T-helper 2 cell treated with Interferon-gamma antibody and Interleukin-4, amounts not matched to agents 5 μg/mL and 100 μg/mL, for 36 hours (primary cell): ENCODE data around the gene MYH6.

Experiments
- DNase-seq: peaks from one replicate; pipeline ENCODE4 v3.0.0; 2021; ENCODE audit warnings: low spot score
- H3K27ac Mint-ChIP-seq: one replicate; pipeline ENCODE4 v1.8.0; 2021; ENCODE audit warnings: mild to moderate bottlenecking, mixed read lengths
- H3K27me3 Mint-ChIP-seq: one replicate; pipeline ENCODE4 v1.8.0; 2021; ENCODE audit warnings: low read depth, mixed read lengths
- H3K36me3 Mint-ChIP-seq: one replicate; pipeline ENCODE4 v1.8.0; 2021; ENCODE audit warnings: low read depth, mixed read lengths
- H3K4me1 Mint-ChIP-seq: one replicate; pipeline ENCODE4 v1.8.0; 2021; ENCODE audit warnings: low read depth, mixed read lengths
- H3K4me3 Mint-ChIP-seq: one replicate; pipeline ENCODE4 v1.8.0; 2022; ENCODE audit warnings: mild to moderate bottlenecking, moderate library complexity, mixed read lengths
- H3K9me3 Mint-ChIP-seq: one replicate; pipeline ENCODE4 v1.8.0; 2021; ENCODE audit warnings: mixed read lengths

The MYH6 gene

GRCh38 chr14:23362200-23362599 lies 45.9 kb downstream of the MYH6 start:
- no peaks in the 10 kb centered on the region for H3K4me1 Mint-ChIP-seq
- no peak for DNase-seq
- H3K27ac Mint-ChIP-seq, result no peak overlapping the region
- peaks cover 28% of the 10 kb centered on the region for H3K27me3 Mint-ChIP-seq
- no peak overlapping the region for H3K4me3 Mint-ChIP-seq
- no peaks in the 10 kb centered on the region for H3K36me3 Mint-ChIP-seq
- H3K9me3 Mint-ChIP-seq, result no peaks in the 10 kb centered on the region

- Mint-ChIP-seq H3K4me3 (no peak overlapping the region), H3K9me3 (no peaks in the 10 kb centered on the region)
Observed at GRCh38 chr14:23361763-23362162, 46.3 kb downstream of the MYH6 start.

GRCh38 chr14:23361320-23361719 lies 46.8 kb downstream of the MYH6 start:
- Mint-ChIP-seq H3K9me3 (no peaks in the 10 kb centered on the region), H3K4me1 (no peaks in the 10 kb centered on the region), H3K4me3 (no peak overlapping the region), H3K27me3 (peaks cover 20% of the 10 kb centered on the region), H3K36me3 (no peaks in the 10 kb centered on the region), H3K27ac (no peak overlapping the region)
- no peak for DNase-seq

More at GRCh38 chr14:23361763-23362162, 46.3 kb downstream of the MYH6 start:
- Mint-ChIP-seq H3K4me1 (no peaks in the 10 kb centered on the region), H3K27ac (no peak overlapping the region), H3K36me3 (no peaks in the 10 kb centered on the region), H3K27me3 (peaks cover 24% of the 10 kb centered on the region)
- DNase-seq, result no peak

GRCh38 chr14:23360496-23360895 lies 47.6 kb downstream of the MYH6 start:
- Mint-ChIP-seq H3K4me3 (no peak overlapping the region), H3K27me3 (peaks cover 20% of the 10 kb centered on the region), H3K4me1 (no peaks in the 10 kb centered on the region), H3K27ac (no peak overlapping the region), H3K36me3 (no peaks in the 10 kb centered on the region), H3K9me3 (no peaks in the 10 kb centered on the region)
- no peak for DNase-seq

GRCh38 chr14:23359722-23360447 lies 48.2 kb downstream of the MYH6 start:
- no peaks in the 10 kb centered on the region for H3K9me3 Mint-ChIP-seq
- no peaks in the 10 kb centered on the region for H3K36me3 Mint-ChIP-seq
- no peak for DNase-seq
- H3K27me3 Mint-ChIP-seq, result peaks cover 25% of the 10 kb centered on the region
- no peak overlapping the region for H3K27ac Mint-ChIP-seq
- no peaks in the 10 kb centered on the region for H3K4me1 Mint-ChIP-seq
- H3K4me3 Mint-ChIP-seq, result no peak overlapping the region

- H3K27ac Mint-ChIP-seq, result no peak overlapping the region
- H3K27me3 Mint-ChIP-seq, result peaks cover 24% of the 10 kb centered on the region
- no peak overlapping the region for H3K4me3 Mint-ChIP-seq
- no peaks in the 10 kb centered on the region for H3K36me3 Mint-ChIP-seq
- no peaks in the 10 kb centered on the region for H3K4me1 Mint-ChIP-seq
- DNase-seq, result no peak
- H3K9me3 Mint-ChIP-seq, result no peaks in the 10 kb centered on the region
Observed at GRCh38 chr14:23359167-23359626, 48.9 kb downstream of the MYH6 start.

- Mint-ChIP-seq H3K4me3 (no peak overlapping the region), H3K27ac (no peak overlapping the region), H3K36me3 (no peaks in the 10 kb centered on the region), H3K4me1 (no peaks in the 10 kb centered on the region), H3K27me3 (peaks cover 27% of the 10 kb centered on the region), H3K9me3 (no peaks in the 10 kb centered on the region)
- no peak for DNase-seq
Observed at GRCh38 chr14:23358553-23359166, 49.4 kb downstream of the MYH6 start.

- H3K4me3 Mint-ChIP-seq, result no peak overlapping the region
- no peak for DNase-seq
- H3K4me1 Mint-ChIP-seq, result peaks cover 4% of the 10 kb centered on the region
- no peaks in the 10 kb centered on the region for H3K9me3 Mint-ChIP-seq
- H3K27ac Mint-ChIP-seq, result no peak overlapping the region
- H3K27me3 Mint-ChIP-seq, result peaks cover 29% of the 10 kb centered on the region
- H3K36me3 Mint-ChIP-seq, result no peaks in the 10 kb centered on the region
Observed at GRCh38 chr14:23358042-23358441, 50.0 kb downstream of the MYH6 start.

GRCh38 chr14:23357261-23357660 lies 50.8 kb downstream of the MYH6 start:
- Mint-ChIP-seq H3K4me1 (peaks cover 8% of the 10 kb centered on the region), H3K4me3 (no peak overlapping the region), H3K36me3 (no peaks in the 10 kb centered on the region), H3K27me3 (peaks cover 29% of the 10 kb centered on the region), H3K9me3 (no peaks in the 10 kb centered on the region), H3K27ac (no peak overlapping the region)
- no peak for DNase-seq

- no peak overlapping the region for H3K27ac Mint-ChIP-seq
- no peak for DNase-seq
- H3K36me3 Mint-ChIP-seq, result no peaks in the 10 kb centered on the region
- H3K4me3 Mint-ChIP-seq, result no peak overlapping the region
- H3K27me3 Mint-ChIP-seq, result peaks cover 26% of the 10 kb centered on the region
- H3K4me1 Mint-ChIP-seq, result peaks cover 8% of the 10 kb centered on the region
- no peaks in the 10 kb centered on the region for H3K9me3 Mint-ChIP-seq
Observed at GRCh38 chr14:23356662-23357061, 51.4 kb downstream of the MYH6 start.

GRCh38 chr14:23355871-23356435 lies 52.1 kb downstream of the MYH6 start:
- H3K4me3 Mint-ChIP-seq, result no peak overlapping the region
- H3K27me3 Mint-ChIP-seq, result peaks cover 31% of the 10 kb centered on the region
- no peaks in the 10 kb centered on the region for H3K9me3 Mint-ChIP-seq

GRCh38 chr14:23354990-23355389 lies 53.1 kb downstream of the MYH6 start:
- no peak for DNase-seq
- Mint-ChIP-seq H3K4me3 (no peak overlapping the region), H3K27me3 (peaks cover 41% of the 10 kb centered on the region), H3K9me3 (no peaks in the 10 kb centered on the region), H3K36me3 (no peaks in the 10 kb centered on the region), H3K4me1 (peaks cover 8% of the 10 kb centered on the region), H3K27ac (no peak overlapping the region)

More at GRCh38 chr14:23355871-23356435, 52.1 kb downstream of the MYH6 start:
- no peak for DNase-seq
- Mint-ChIP-seq H3K4me1 (peaks cover 8% of the 10 kb centered on the region), H3K36me3 (no peaks in the 10 kb centered on the region), H3K27ac (no peak overlapping the region)

- Mint-ChIP-seq H3K27me3 (peaks cover 41% of the 10 kb centered on the region), H3K9me3 (no peaks in the 10 kb centered on the region), H3K27ac (no peak overlapping the region), H3K4me1 (peaks cover 8% of the 10 kb centered on the region), H3K4me3 (peak overlapping the region; percentile 79), H3K36me3 (no peaks in the 10 kb centered on the region)
- DNase-seq, result no peak
Observed at GRCh38 chr14:23353433-23353780, 54.7 kb downstream of the MYH6 start.
